GM18517 (cell line): ENCODE measurements around the gene PAK1.
"Not testable (repeated sequence)": the region's sequence is repeated elsewhere in the genome, so short reads cannot be mapped to it uniquely, and the experiment has no call there.

Experiments used
- ATAC-seq: cut with Tn5 transposase; IDR thresholded peaks from one replicate; pipeline ENCODE4 v1.9.1; 2021; ENCODE audit warnings: mild to moderate bottlenecking, moderate library complexity; ENCODE audit not compliant: unreplicated experiment

PAK1 gene

GRCh38 chr11:77407613-77408012, 66.3 kb downstream of the PAK1 start:
- no peak for ATAC-seq

DNA sequence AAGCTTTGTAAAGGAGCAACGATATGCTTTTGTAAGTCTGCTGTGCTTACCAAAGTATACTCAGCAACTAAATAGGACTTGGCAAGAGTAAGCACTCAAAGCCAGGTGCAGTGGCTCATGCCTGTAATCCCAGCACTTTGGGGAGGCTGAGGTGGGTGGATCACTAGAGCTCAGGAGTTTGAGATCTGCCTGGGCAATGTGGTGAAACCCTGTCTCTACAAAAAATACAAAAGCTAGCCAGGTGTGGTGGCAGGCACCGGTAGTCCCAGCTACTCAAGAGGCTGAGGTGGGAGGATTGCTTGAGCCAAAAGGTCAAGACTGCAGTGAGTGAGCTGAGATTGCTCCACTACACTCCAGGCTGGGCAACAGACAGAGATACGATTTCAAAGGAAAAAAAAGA, 67.5 kb downstream of the PAK1 start:
- no peak for ATAC-seq

DNA sequence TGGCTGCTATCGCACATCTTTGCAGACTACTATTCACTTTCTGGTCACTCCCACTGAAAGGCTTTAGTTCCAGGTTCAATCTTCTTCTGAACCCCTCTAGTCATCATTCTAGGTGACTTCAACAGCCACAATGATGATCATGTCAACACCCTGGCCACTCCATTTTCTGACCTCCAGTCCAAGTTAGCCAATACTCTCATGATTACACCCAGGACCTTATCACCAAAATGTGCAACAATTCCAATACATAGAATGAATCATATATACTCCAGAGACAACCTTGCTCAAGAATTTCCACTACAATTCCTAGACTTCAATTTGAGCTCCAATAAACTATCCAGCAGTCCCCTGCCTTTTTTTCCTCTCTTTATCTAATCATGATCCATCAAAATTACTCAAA, 70.7 kb downstream of the PAK1 start:
- ATAC-seq, result no peak

GRCh38 chr11:77402218-77402556, 71.7 kb downstream of the PAK1 start:
- no peak for ATAC-seq

- ATAC-seq, result no peak
Observed at GRCh38 chr11:77401486-77402217, 72.2 kb downstream of the PAK1 start.

DNA sequence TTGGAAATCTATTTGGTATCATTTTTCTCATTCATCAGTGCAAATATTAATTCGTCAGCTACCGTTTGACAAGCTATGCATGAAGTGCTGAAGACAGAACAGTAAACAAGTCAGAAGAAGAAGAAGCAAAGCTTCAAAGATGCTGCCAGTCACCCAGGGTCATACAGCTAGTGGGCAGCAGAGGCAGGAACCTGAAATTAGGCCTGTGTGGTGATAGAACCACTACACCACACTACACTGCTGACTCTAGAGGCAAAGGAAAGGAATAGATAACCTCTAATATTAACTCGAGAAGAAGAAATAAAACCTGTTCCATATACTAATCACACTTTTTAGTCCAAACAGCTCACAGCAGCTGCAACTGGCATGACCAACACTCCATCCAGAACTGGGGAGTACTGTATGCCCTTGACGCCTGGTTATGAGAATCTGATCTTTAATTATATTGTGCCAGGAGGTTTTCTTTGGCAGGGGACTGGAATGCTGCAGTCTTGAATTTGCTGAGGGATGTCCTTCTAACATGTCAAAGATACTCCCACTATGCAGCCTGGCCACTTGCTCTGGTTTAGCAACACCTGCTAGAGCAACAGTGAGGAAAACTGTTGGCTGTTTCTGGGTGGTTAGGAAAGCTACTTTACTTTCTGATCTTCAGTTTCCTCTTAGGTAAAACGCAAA, 73.0 kb downstream of the PAK1 start:
- no peak for ATAC-seq

- no peak for ATAC-seq
Observed at GRCh38 chr11:77400271-77400670, 73.6 kb downstream of the PAK1 start.

DNA sequence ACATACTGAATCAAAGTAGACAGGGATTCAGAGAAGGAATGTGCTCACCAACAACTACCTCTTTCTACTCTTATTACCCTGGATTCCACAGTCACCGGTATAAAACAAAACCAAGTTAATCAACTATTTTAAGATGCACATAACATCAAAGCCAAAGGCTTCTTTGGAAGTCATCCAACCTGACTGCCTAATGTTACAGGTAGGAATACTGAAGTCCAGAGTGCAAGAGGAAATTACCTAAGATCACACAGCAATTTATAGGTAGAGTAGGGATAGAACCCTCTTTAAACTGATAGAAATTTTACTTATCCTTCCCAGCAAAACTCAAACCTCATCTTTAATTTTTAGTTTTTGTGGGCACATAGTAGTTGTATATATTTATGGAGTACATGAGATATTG, 76.3 kb downstream of the PAK1 start:
- ATAC-seq, result no peak

GRCh38 chr11:77396911-77397310, 77.0 kb downstream of the PAK1 start:
- no peak for ATAC-seq

DNA sequence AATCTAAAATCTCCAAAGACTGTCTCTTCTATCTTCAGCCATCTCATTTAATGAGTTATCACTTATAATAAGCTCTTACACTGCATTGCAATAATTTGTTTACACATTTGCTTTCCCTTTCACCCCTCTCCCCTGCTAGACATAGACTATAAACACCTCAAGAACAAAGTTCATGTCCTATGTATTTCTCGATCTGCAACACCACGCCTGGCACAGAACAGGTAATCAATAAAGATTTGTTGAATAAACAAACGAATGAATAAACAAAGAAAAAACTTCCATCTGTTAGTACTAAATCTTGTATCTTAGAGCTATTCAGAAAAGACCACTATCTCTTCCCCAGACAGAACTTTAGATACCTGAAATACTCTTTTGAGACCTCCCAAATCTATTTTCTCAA, 77.6 kb downstream of the PAK1 start:
- ATAC-seq, result no peak

DNA sequence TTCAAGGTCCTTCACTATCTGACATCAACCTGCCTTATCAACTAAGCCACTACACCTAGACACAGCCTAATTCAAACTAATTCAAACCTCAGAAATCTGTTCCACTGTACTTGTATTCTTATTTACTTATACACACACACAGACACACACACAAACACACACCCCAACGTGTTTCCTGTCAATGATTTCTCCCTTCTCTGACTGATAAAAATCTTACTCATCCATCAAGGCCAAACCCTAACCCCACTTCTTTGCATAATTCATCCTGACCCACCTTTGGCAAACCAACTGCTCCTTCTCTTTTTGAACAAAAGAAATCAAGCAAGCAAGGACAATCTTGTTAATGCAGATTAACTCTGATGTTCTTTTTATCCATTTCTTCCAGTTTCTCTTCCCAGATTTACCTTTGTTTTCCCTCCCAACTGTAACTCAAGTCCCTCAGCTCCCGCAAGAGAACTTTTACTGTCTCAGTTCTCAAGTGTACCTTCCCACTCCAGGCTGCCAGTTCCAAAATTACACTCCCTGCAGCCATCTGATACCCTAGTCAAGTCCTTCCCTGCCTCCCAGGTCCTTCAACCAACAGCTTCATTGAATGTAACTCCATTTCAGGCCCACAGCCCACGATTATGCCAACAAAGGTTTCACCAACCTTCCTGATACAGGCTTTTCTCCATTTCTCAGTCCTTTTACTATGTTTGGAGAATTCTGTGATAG, 78.3 kb downstream of the PAK1 start:
- no peak for ATAC-seq

DNA sequence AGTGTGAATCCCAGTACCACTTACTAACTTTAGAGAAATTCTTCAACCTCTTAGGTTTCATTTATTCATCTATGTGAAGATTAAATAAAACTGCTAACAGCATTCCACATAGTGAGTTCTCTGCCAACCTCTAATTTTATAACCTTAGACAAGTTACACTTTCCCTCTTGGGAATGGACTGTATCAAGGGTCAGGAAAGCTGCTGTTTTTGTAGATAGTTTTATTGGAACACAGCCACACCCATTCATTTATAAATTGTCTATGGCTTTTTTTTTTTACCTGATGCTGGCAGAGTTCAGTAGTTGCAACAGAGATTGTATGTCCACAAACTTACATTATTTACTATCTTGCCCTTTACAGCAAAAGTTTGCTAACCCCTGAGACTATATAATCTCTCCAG, 81.1 kb downstream of the PAK1 start:
- ATAC-seq, result no peak

DNA sequence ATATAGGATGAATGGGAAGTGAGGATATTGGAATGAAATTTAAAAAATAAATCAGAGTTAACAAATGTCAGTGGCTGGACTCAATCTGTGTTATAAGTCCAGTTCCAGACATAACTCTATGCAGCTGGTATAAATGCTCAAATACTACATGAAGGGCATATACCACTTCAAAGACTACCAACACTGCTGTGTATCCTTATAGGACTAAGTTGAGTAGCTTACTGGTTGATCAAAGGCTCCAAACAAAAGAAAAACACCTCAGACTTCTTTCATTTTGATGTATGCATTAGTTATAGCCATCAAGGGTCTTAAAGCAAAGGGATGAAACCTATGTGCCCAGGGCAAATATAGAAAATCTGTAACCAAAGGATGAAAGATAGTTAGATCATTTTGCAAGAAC, 86.2 kb downstream of the PAK1 start:
- no peak for ATAC-seq

DNA sequence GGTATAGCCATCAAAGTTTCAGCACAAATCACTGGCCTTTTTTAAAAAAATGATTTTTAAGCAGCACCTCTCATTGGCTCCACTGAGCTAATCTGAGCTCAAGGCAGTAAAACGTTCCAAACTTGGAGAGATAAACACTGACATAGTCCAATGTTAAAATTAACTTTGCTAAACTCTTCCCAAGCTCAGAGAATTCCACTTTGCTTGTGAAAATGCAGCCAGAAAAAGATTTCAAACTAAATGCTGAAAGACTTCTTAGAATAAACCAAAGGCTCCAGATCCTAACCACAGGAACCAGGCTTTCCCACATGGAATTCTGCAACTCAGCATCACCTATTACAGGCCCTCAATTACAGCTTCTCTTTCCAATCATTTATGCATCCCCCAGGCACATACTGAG, 87.7 kb downstream of the PAK1 start:
- ATAC-seq, result no peak

- ATAC-seq, result not testable (repeated sequence)
Observed at GRCh38 chr11:77385255-77385771, 88.6 kb downstream of the PAK1 start.

- ATAC-seq, result no peak
Observed at GRCh38 chr11:77384571-77384970, 89.3 kb downstream of the PAK1 start.

DNA sequence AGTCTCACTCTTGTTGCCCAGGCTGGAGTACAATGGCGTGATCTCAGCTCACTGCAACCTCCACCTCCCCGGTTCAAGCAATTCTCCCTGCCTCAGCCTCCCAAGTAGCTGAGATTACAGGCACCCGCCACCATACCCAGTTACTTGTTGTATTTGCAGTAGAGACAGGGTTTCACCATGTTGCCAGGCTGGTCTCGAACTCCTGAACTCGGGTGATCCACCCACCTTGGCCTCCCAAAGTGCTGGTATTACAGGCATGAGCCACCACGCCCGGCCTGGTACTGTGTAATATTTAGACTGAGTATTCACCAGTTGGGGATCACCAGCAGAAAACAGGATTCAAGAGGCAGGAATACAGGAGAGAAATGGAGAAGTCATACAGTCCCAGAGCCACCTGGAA, 90.5 kb downstream of the PAK1 start:
- not testable (repeated sequence) for ATAC-seq

GRCh38 chr11:77381729-77382665, 91.9 kb downstream of the PAK1 start:
- no peak for ATAC-seq

- no peak for ATAC-seq
Observed at GRCh38 chr11:77379934-77380333, 94.0 kb downstream of the PAK1 start.

- ATAC-seq, result no peak
Observed at GRCh38 chr11:77379253-77379652, 94.6 kb downstream of the PAK1 start.

- ATAC-seq, result no peak
Observed at GRCh38 chr11:77377734-77378133, 96.2 kb downstream of the PAK1 start.
